ENCODE measurements around the gene QRFPR. TPM values are rescaled to one million over a fixed set of nuclear protein-coding genes. Genes with fewer than 3 reads are reported as not detected.
A peak's percentile ranks its signal among the peaks of the same experiment; 100 is the strongest.

QRFPR gene
- total RNA-seq, 1 experiment from 2014 or later: 0.63 TPM

- Histone ChIP-seq H3K23ac (ENCODE audit: insufficient read length, low read depth, low read length) (no peak overlapping the region), H3K27me3 (ENCODE audit: insufficient read depth, low read length) (no peaks in the 10 kb centered on the region), H3K14ac (ENCODE audit: insufficient read depth, low read length) (no peak overlapping the region), H3K4me1 (ENCODE audit: insufficient read depth, low read length) (no peaks in the 10 kb centered on the region), H4K91ac (ENCODE audit: insufficient read length, low read depth, low read length) (no peak overlapping the region), H3K79me2 (ENCODE audit: insufficient read depth, low read length) (no peaks in the 10 kb centered on the region), H2BK12ac (ENCODE audit: insufficient read length, low read depth, low read length) (no peak overlapping the region), H2BK15ac (ENCODE audit: low read depth, low read length) (no peak overlapping the region), H3T11ph (ENCODE audit: low read length) (no peak overlapping the region), H3K79me1 (ENCODE audit: insufficient read depth, low read depth, low read length, poor library complexity, severe bottlenecking) (no peaks in the 10 kb centered on the region), H4K5ac (ENCODE audit: insufficient read length, low read depth, low read length) (no peak overlapping the region), H3K18ac (ENCODE audit: insufficient read length, low read depth, low read length) (no peak overlapping the region), H3K4ac (ENCODE audit: low read depth, low read length) (no peak overlapping the region), H2AFZ (ENCODE audit: low read length) (no peak overlapping the region), H3K9me3 (ENCODE audit: control insufficient read depth, low read depth, low read length) (no peaks in the 10 kb centered on the region), H3K23me2 (ENCODE audit: insufficient read length, low read depth, low read length, poor library complexity, severe bottlenecking) (no peaks in the 10 kb centered on the region), H4K8ac (replicated peaks; ENCODE audit: insufficient read length, low read depth, low read length) (no peak overlapping the region), H3K56ac (ENCODE audit: insufficient read length, low read depth, low read length) (no peak overlapping the region), H3K27ac (ENCODE audit: insufficient read length, low read depth, low read length) (no peak overlapping the region), H4K20me1 (ENCODE audit: control insufficient read depth, insufficient read depth, insufficient read length) (no peaks in the 10 kb centered on the region), H3K9ac (ENCODE audit: extremely low read depth, insufficient read length, low read length) (no peak overlapping the region), H2AK5ac (ENCODE audit: insufficient read length, low read length) (no peak overlapping the region), H3K4me2 (ENCODE audit: insufficient read depth, insufficient read length, low read length) (no peak overlapping the region), H2BK20ac (ENCODE audit: low read depth, low read length, poor library complexity, severe bottlenecking) (no peak overlapping the region), H2BK5ac (ENCODE audit: insufficient read length, low read length) (no peak overlapping the region), H2BK120ac (ENCODE audit: low read depth, low read length, poor library complexity, severe bottlenecking) (no peak overlapping the region)
- Mint-ChIP-seq H3K27me3 (ENCODE audit: low read depth) (no peaks in the 10 kb centered on the region), H3K9me3 (no peaks in the 10 kb centered on the region), H3K36me3 (ENCODE audit: insufficient read depth in 1 of 3, low read depth in 3 of 3) (no peaks in the 10 kb centered on the region), H3K4me3 (no peak overlapping the region), H3K27ac (no peak overlapping the region), H3K4me1 (peaks cover 0 to 2% of the 10 kb centered on the region in 2 experiments; a peak in 1 of 4 replicates)
- no CpG with 5 or more reads among the region's 5 CpGs for WGBS (ENCODE audit: extremely low coverage, insufficient read length, low lambda C conversion rate)
- TF ChIP-seq, protein P1, sequence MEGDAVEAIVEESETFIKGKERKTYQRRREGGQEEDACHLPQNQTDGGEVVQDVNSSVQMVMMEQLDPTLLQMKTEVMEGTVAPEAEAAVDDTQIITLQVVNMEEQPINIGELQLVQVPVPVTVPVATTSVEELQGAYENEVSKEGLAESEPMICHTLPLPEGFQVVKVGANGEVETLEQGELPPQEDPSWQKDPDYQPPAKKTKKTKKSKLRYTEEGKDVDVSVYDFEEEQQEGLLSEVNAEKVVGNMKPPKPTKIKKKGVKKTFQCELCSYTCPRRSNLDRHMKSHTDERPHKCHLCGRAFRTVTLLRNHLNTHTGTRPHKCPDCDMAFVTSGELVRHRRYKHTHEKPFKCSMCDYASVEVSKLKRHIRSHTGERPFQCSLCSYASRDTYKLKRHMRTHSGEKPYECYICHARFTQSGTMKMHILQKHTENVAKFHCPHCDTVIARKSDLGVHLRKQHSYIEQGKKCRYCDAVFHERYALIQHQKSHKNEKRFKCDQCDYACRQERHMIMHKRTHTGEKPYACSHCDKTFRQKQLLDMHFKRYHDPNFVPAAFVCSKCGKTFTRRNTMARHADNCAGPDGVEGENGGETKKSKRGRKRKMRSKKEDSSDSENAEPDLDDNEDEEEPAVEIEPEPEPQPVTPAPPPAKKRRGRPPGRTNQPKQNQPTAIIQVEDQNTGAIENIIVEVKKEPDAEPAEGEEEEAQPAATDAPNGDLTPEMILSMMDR (conservative IDR thresholded peaks at IDR 0.05): peak; percentile 91
- peak; percentile 58 for DNase-seq
Measured at GRCh38 chr4:121307445-121308327, 73.1 kb downstream of the QRFPR start.

Data from H9 (cell line).